HCT116 (cell line): Measurements from ENCODE around the gene WDR90. TPM values are rescaled to one million over a fixed set of nuclear protein-coding genes. Genes with fewer than 3 reads are reported as not detected.
A peak's percentile ranks its signal among the peaks of the same experiment; 100 is the strongest.

Experiments
- ATAC-seq: fragments of 200-7000 bp; cut with Tn5 transposase; 2 replicates; pipeline ENCODE4 v1.9.1; 2020; ENCODE audit warnings: mild to moderate bottlenecking, moderate library complexity
- BruUV-seq: library from RNA; stranded (reverse); fragments of 400-500 nt; replicated peaks from 2 replicates; lab custom pipeline; 2021; lab: Mats Ljungman, UMichigan
- CTCF ChIA-PET: fragments of 300-600 bp; sonication (Branson Sonifier 250); formaldehyde crosslinking; loops from one replicate; lab custom pipeline; 2021; ENCODE audit warnings: antibody characterized with exemption; lab: Charles Lee
- POLR2A ChIA-PET: fragments of 300-600, 350-600 bp; sonication (Branson Sonifier 250); formaldehyde crosslinking; loops from one replicate; lab custom pipeline; 2021; ENCODE audit warnings: antibody characterized with exemption; lab: Charles Lee
- RAD21 ChIA-PET, 2 experiments: fragments of 300-600 bp; sonication (Branson Sonifier 250); formaldehyde crosslinking; loops; one replicate each; lab custom pipeline; 2023; ENCODE audit warnings: low total read pairs in 2 of 2; ENCODE audit not compliant: uncharacterized antibody in 2 of 2, unreplicated experiment in 2 of 2, low non-redundant PET in 1 of 2; lab: Charles Lee
- DNase-seq: peaks from one replicate; pipeline ENCODE4 v3.0.0-alpha.2; 2010; ENCODE audit warnings: low read depth, low spot score
- H2AFZ ChIP-seq: fragments of 200-600 bp; shearing (Covaris generic), sonication (generic); 2 replicates; pipeline ENCODE4 v1.6.1; 2017; ENCODE audit warnings: low read depth, mixed run types, mixed read lengths, antibody characterized with exemption, low read length; ENCODE audit not compliant: poor library complexity, severe bottlenecking
- H3K27ac ChIP-seq: 2 replicates; pipeline ENCODE4 v1.5.1; 2012; ENCODE audit warnings: low read depth, low read length
- H3K27me3 ChIP-seq: fragments of 200-600 bp; sonication (generic); 2 replicates; pipeline ENCODE4 v1.6.1; 2016; ENCODE audit warnings: mixed run types, low read length, mixed read lengths; ENCODE audit not compliant: insufficient read depth
- H3K36me3 ChIP-seq, 2 experiments: fragments of 200-500 bp in 1 of 2; fragments of 200-600 bp in 1 of 2; sonication (Bioruptor generic) in 1 of 2; sonication (generic) in 1 of 2; 2 replicates each; pipeline versions ENCODE4 v1.5.1 to v1.6.1; 2014 to 2016; ENCODE audit warnings: low read length in 2 of 2, inconsistent platforms in 1 of 2, mixed read lengths in 1 of 2, mixed run types in 1 of 2; ENCODE audit not compliant: insufficient read depth in 2 of 2, control insufficient read depth in 1 of 2
- H3K4me1 ChIP-seq, 2 experiments: fragments of 200-600 bp in 1 of 2; sonication (generic) in 1 of 2; 2 replicates each; pipeline versions ENCODE4 v1.5.1 to v1.6.1; 2012 to 2017; ENCODE audit warnings: low read length in 2 of 2, inconsistent platforms in 1 of 2, mild to moderate bottlenecking in 1 of 2, mixed read lengths in 1 of 2, mixed run types in 1 of 2, moderate library complexity in 1 of 2; ENCODE audit not compliant: insufficient read depth in 2 of 2, control insufficient read depth in 1 of 2
- H3K4me2 ChIP-seq: fragments of 200-600 bp; sonication (generic); 2 replicates; pipeline ENCODE4 v1.6.1; 2017; ENCODE audit warnings: mixed run types, low read length, mixed read lengths
- H3K4me3 ChIP-seq, 2 experiments: fragments of 200-600 bp in 1 of 2; sonication (generic) in 1 of 2; replicated peaks in 1 of 2; 2 replicates each; pipeline ENCODE4 v1.5.1; 2011 to 2016; ENCODE audit warnings: low read length in 2 of 2, control low read depth in 1 of 2, low read depth in 1 of 2, mild to moderate bottlenecking in 1 of 2, mixed read lengths in 1 of 2, mixed run types in 1 of 2
- H3K79me2 ChIP-seq: fragments of 200-600 bp; sonication (generic); 2 replicates; pipeline ENCODE4 v1.6.1; 2017; ENCODE audit warnings: mild to moderate bottlenecking, mixed run types, low read length, moderate library complexity, mixed read lengths; ENCODE audit not compliant: insufficient read depth
- H3K9ac ChIP-seq: fragments of 200-600 bp; sonication (generic); 2 replicates; pipeline ENCODE4 v1.6.1; 2016; ENCODE audit warnings: low read length, mixed read lengths
- H3K9me2 ChIP-seq: fragments of 200-600 bp; sonication (generic), shearing (Covaris generic); 2 replicates; pipeline ENCODE4 v1.6.1; 2017; ENCODE audit warnings: mixed run types, mild to moderate bottlenecking, moderate library complexity; ENCODE audit not compliant: insufficient read depth
- H3K9me3 ChIP-seq, 2 experiments: fragments of 200-500 bp in 1 of 2; fragments of 200-600 bp in 1 of 2; sonication (Bioruptor generic) in 1 of 2; sonication (generic) in 1 of 2; 2 replicates each; pipeline ENCODE4 v1.6.1; 2014 to 2017; ENCODE audit warnings: low read length in 2 of 2, mixed read lengths in 2 of 2, inconsistent platforms in 1 of 2, low read depth in 1 of 2, mild to moderate bottlenecking in 1 of 2, mixed run types in 1 of 2, moderate library complexity in 1 of 2; ENCODE audit not compliant: control insufficient read depth in 1 of 2, insufficient read depth in 1 of 2
- H4K20me1 ChIP-seq: fragments of 200-600 bp; sonication (generic), shearing (Covaris generic); 2 replicates; pipeline ENCODE4 v1.6.1; 2017; ENCODE audit warnings: mixed run types, mild to moderate bottlenecking, moderate library complexity; ENCODE audit not compliant: insufficient read depth
- ATF3 ChIP-seq: IDR thresholded peaks from 2 replicates; pipeline ENCODE4 v1.6.1; 2012
- CEBPB ChIP-seq: IDR thresholded peaks from 2 replicates; pipeline ENCODE4 v1.6.1; 2012; ENCODE audit warnings: low read depth
- EGR1 ChIP-seq: IDR thresholded peaks from 2 replicates; pipeline ENCODE4 v1.6.1; 2012; ENCODE audit warnings: low read depth
- EZH2 ChIP-seq: fragments of 200-600 bp; sonication (generic); IDR thresholded peaks from 2 replicates; pipeline ENCODE4 v1.6.1; 2017; ENCODE audit warnings: antibody characterized with exemption, mixed run types
- FOSL1 ChIP-seq: IDR thresholded peaks from 2 replicates; pipeline ENCODE4 v1.6.1; 2012; ENCODE audit warnings: low read depth
- JUND ChIP-seq: IDR thresholded peaks from 2 replicates; pipeline ENCODE4 v1.6.1; 2012
- POLR2AphosphoS5 ChIP-seq: IDR thresholded peaks from 2 replicates; pipeline ENCODE4 v1.6.1; 2011; ENCODE audit warnings: mild to moderate bottlenecking, low read depth, low read length, moderate library complexity
- RAD21 ChIP-seq: IDR thresholded peaks from 2 replicates; pipeline ENCODE4 v1.6.1; 2012; ENCODE audit warnings: low read depth, mild to moderate bottlenecking
- REST ChIP-seq: IDR thresholded peaks from 2 replicates; pipeline ENCODE4 v1.6.1; 2012; ENCODE audit warnings: low read depth
- SIN3A ChIP-seq: IDR thresholded peaks from 2 replicates; pipeline ENCODE4 v1.6.1; 2012; ENCODE audit warnings: low read depth
- SP1 ChIP-seq: IDR thresholded peaks from 2 replicates; pipeline ENCODE4 v1.6.1; 2012; ENCODE audit warnings: low read depth
- TCF7L2 ChIP-seq: IDR thresholded peaks from 2 replicates; pipeline ENCODE4 v1.7.0; 2011; ENCODE audit warnings: borderline replicate concordance, inconsistent platforms; ENCODE audit not compliant: insufficient read depth, insufficient read length; ENCODE audit errors: extremely low read depth
- YY1 ChIP-seq: IDR thresholded peaks from 2 replicates; pipeline ENCODE4 v1.6.1; 2011; ENCODE audit warnings: low read length, low read depth, moderate library complexity, mild to moderate bottlenecking; ENCODE audit not compliant: insufficient replicate concordance; ENCODE audit errors: extremely low read depth
- ZFX ChIP-seq: fragments of 450-650 bp; IDR thresholded peaks from 2 replicates; pipeline ENCODE4 v1.6.1; 2017
- ZNF274 ChIP-seq: fragments of 200-500 bp; sonication (Bioruptor generic); IDR thresholded peaks from 2 replicates; pipeline ENCODE4 v1.6.1; 2014; ENCODE audit warnings: mild to moderate bottlenecking, low read depth, low read length, inconsistent platforms
- intact Hi-C: fragments of 100-400 bp; cut with micrococcal nuclease; formaldehyde crosslinking; loops from 2 replicates; pipeline ENCODE4 v1.10.0; 2022
- total RNA-seq: library from RNA; stranded (reverse); gene quantifications from one replicate; pipeline ENCODE4 v1.2.1, GENCODE V29; 2021; ENCODE audit not compliant: unreplicated experiment
- TF ChIP-seq, protein P1 (sequence below): IDR thresholded peaks from 2 replicates; pipeline ENCODE4 v1.6.1; 2011; ENCODE audit warnings: mild to moderate bottlenecking, low read length, moderate library complexity; ENCODE audit not compliant: insufficient replicate concordance; ENCODE audit errors: extremely low read depth
- TF ChIP-seq, protein P2 (sequence below), 3 experiments: fragments of 200-600 bp in 1 of 3; sonication (generic) in 1 of 3; IDR thresholded peaks in 2 of 3; conservative IDR thresholded peaks in 1 of 3; 2 replicates each; pipeline ENCODE4 v1.5.1; 2012 to 2017; ENCODE audit warnings: low read depth in 2 of 3, low read length in 2 of 3, antibody characterized with exemption in 1 of 3, borderline replicate concordance in 1 of 3, control low read depth in 1 of 3, mild to moderate bottlenecking in 1 of 3, mixed read lengths in 1 of 3, mixed run types in 1 of 3, moderate library complexity in 1 of 3; ENCODE audit not compliant: insufficient read depth in 1 of 3

WDR90 gene
- total RNA-seq, 1 experiment from 2014 or later: 73.7 TPM

- no peak overlapping the region for H2AFZ ChIP-seq
- peak overlapping the region; percentile 97 for H3K4me2 ChIP-seq
- RAD21 ChIA-PET: no interaction called here
- peak overlapping the region; percentile 87 for H3K27ac ChIP-seq
- no peaks in the 10 kb centered on the region for H3K9me3 ChIP-seq
- no peak for DNase-seq
- peaks cover 38% of the 10 kb centered on the region for H3K79me2 ChIP-seq
- H3K4me1 ChIP-seq: peaks cover 0 to 21% of the 10 kb centered on the region in 2 experiments; a peak in 3 of 4 replicates
- intact Hi-C loops: no loop called here
- peak overlapping the region; percentile 77 to 92 for H3K4me3 ChIP-seq
- no TSS peak for BruUV-seq
- peak overlapping the region; percentile 91 for H3K9ac ChIP-seq
- TF ChIP-seq ATF3 (no peak), ZNF274 (no peak), POLR2AphosphoS5 (no peak), SIN3A (no peak), FOSL1 (no peak), EZH2 (no peak), ZFX (no peak), RAD21 (no peak), EGR1 (no peak), JUND (no peak), TCF7L2 (no peak), SP1 (no peak), CEBPB (no peak), REST (no peak), YY1 (no peak)
- TF ChIP-seq, protein P1, sequence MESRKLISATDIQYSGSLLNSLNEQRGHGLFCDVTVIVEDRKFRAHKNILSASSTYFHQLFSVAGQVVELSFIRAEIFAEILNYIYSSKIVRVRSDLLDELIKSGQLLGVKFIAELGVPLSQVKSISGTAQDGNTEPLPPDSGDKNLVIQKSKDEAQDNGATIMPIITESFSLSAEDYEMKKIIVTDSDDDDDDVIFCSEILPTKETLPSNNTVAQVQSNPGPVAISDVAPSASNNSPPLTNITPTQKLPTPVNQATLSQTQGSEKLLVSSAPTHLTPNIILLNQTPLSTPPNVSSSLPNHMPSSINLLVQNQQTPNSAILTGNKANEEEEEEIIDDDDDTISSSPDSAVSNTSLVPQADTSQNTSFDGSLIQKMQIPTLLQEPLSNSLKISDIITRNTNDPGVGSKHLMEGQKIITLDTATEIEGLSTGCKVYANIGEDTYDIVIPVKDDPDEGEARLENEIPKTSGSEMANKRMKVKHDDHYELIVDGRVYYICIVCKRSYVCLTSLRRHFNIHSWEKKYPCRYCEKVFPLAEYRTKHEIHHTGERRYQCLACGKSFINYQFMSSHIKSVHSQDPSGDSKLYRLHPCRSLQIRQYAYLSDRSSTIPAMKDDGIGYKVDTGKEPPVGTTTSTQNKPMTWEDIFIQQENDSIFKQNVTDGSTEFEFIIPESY: no peak
- TF ChIP-seq, protein P2, sequence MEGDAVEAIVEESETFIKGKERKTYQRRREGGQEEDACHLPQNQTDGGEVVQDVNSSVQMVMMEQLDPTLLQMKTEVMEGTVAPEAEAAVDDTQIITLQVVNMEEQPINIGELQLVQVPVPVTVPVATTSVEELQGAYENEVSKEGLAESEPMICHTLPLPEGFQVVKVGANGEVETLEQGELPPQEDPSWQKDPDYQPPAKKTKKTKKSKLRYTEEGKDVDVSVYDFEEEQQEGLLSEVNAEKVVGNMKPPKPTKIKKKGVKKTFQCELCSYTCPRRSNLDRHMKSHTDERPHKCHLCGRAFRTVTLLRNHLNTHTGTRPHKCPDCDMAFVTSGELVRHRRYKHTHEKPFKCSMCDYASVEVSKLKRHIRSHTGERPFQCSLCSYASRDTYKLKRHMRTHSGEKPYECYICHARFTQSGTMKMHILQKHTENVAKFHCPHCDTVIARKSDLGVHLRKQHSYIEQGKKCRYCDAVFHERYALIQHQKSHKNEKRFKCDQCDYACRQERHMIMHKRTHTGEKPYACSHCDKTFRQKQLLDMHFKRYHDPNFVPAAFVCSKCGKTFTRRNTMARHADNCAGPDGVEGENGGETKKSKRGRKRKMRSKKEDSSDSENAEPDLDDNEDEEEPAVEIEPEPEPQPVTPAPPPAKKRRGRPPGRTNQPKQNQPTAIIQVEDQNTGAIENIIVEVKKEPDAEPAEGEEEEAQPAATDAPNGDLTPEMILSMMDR (IDR thresholded peaks at IDR 0.05 in 2 of 3, conservative IDR thresholded peaks at IDR 0.05 in 1 of 3; ENCODE audit: borderline replicate concordance in 1 of 3, insufficient read depth in 1 of 3, low read depth in 2 of 3, low read length in 2 of 3): no peak
- TF ChIP-seq, all 23 proteins: peak for 0
- no peak for ATAC-seq
- H3K9me2 ChIP-seq: no peaks in the 10 kb centered on the region
- ChIA-PET POLR2A (no interaction called here), CTCF (interaction anchor here (1.2 kb wide), 1 partner anchor 16 kb away, joined by 3 read pairs; no protein-coding TSS in a partner anchor)
- no peaks in the 10 kb centered on the region for H3K27me3 ChIP-seq
- H3K36me3 ChIP-seq: no peaks in the 10 kb centered on the region; a peak in 2 of 4 replicates
- H4K20me1 ChIP-seq: no peaks in the 10 kb centered on the region
Observed at GRCh38 chr16:704047-704446, 54.9 kb downstream of the WDR90 start.
